GM21423 (cell line): ENCODE measurements around the gene MYH6.

Source experiments
- ATAC-seq: cut with Tn5 transposase; IDR thresholded peaks from one replicate; pipeline ENCODE4 v1.9.1; 2021; ENCODE audit warnings: mild to moderate bottlenecking, moderate library complexity; ENCODE audit not compliant: unreplicated experiment

MYH6 gene

GRCh38 chr14:23379366-23380196 is 28.5 kb downstream of the MYH6 start:
- no peak for ATAC-seq

- no peak for ATAC-seq
These were observed 29.4 kb downstream of the MYH6 start for GRCh38 chr14:23378612-23379220.

DNA sequence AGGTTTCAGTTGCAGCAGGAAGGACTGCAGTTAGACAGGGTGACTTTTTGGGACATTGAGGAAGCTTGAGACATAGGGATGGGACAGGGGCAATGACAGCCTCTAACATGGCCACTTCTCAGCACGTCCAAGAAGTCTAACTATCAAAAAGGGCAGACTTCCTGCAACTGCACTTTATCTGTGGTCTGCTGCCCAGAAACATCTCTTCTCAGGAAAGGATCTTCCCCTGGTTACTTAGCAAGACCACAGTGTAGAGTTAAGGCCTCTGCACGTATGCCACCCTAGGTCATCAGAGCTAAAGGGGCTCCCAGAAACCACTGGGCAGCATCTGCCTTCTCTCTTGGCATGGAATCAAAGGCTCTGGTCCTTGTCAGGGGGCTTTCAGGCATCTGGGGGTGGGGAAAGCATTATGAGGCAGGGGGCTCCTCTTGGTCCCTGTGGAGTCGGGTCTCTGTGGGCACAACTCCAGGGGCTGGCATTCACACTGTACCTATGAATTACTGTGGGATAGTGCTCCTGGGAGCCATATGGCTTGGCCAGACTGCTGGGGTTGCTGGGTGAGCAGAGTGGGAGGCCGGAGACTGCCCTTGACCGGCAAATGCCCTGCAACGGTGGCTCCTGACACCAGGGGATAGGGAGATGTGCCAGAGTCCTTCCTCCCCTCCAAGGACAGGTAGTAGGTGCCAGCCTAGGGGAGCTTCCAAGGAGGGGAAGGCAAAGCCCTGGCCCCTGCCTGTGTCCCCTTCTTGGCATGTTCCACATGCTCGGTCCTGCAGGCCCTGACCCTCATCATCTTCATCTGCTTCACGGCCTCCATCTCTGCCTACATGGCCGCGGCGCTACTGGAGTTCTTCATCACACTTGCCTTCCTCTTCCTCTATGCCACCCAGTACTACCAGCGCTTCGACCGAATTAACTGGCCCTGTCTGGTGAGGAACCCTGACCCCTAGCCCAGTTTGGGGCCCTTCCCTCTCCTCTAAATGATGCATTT is 30.2 kb downstream of the MYH6 start:
- ATAC-seq: no peak

DNA sequence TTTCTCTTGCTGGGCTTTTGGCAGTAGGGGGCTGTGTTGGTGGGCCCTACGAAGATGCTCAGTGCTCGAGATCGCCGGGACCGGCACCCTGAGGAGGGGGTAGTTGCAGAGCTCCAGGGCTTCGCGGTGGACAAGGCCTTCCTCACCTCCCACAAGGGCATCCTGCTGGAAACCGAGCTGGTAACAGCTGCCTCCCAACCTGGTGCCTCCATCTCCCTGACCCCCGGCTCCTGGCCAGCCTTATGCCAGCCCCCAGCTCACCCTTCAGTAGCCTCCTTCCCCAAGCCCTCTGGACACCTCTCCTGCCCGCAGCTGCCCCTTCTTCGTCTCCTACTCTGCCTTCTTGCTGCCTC is 30.9 kb downstream of the MYH6 start:
- ATAC-seq: no peak

- no peak for ATAC-seq
These were observed 31.4 kb downstream of the MYH6 start, which contains the start of gene CMTM5 for GRCh38 chr14:23376482-23377197. TSS of gene CMTM5 (plus strand) at chr14:23377046. CDS start at chr14:23377252, 206 bp downstream.

- ATAC-seq: no peak
These were observed 32.4 kb downstream of the MYH6 start for GRCh38 chr14:23375527-23376251.

DNA sequence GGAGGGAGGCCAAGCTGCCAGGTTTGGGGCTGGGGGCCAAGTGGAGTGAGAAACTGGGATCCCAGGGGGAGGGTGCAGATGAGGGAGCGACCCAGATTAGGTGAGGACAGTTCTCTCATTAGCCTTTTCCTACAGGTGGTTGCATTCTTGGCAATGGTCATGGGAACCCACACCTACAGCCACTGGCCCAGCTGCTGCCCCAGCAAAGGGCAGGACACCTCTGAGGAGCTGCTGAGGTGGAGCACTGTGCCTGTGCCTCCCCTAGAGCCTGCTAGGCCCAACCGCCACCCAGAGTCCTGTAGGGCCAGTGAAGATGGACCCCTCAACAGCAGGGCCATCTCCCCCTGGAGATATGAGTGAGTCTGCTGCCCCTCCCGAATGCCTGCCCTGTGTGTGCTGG is 35.0 kb downstream of the MYH6 start:
- ATAC-seq: no peak

- ATAC-seq: no peak
These were observed 35.6 kb downstream of the MYH6 start, which contains the start of gene IL25 for GRCh38 chr14:23372509-23372908. TSS of gene IL25 (plus strand) at chr14:23372809.

DNA sequence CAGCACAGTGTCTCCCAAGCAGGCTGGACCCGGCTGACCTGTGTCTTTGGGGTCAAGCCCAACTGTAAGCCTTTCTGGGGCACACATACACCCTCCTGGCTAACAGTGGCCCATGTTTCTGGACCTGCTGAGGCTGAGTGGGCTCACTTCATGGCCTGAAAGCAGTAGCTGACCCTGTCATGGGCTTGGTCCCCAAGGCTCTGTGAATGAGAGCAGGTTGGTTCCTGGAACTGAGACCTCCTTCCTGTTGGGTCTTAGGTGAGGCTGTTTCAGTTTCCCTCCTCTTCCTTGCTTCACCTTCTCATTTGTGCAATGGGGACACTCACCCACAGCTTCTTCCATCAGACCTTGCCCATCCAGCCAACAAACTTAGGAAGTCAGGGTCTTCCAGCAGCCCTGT is 36.2 kb downstream of the MYH6 start:
- no peak for ATAC-seq

DNA sequence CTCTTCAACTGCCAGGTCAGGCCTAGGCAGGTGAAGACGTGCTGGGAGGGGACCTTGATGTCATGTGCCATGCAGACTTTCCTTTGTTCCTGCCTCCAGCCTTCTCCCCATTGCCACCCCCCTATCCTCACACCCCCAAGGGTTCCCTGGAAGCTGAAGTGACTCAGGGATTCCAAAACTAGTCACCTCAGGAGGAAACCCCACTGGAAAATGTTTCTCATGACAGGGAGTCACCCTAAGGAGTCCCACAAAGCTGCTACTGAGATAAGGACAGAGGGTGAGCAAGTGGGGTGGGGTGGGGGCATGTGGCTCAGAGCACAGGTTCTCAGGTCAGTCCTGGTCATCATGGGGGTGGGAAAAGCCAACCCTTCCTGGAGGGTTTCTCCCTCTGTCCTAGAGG is 37.9 kb downstream of the MYH6 start:
- no peak for ATAC-seq

GRCh38 chr14:23366426-23366921 is 41.6 kb downstream of the MYH6 start:
- no peak for ATAC-seq

GRCh38 chr14:23365732-23366425 is 42.2 kb downstream of the MYH6 start:
- ATAC-seq: no peak

GRCh38 chr14:23365036-23365731 is 42.9 kb downstream of the MYH6 start, which contains the start of gene EFS:
TSS of gene EFS (minus strand) at chr14:23365172. CDS start at chr14:23365025, 147 bp downstream.
- no peak for ATAC-seq

DNA sequence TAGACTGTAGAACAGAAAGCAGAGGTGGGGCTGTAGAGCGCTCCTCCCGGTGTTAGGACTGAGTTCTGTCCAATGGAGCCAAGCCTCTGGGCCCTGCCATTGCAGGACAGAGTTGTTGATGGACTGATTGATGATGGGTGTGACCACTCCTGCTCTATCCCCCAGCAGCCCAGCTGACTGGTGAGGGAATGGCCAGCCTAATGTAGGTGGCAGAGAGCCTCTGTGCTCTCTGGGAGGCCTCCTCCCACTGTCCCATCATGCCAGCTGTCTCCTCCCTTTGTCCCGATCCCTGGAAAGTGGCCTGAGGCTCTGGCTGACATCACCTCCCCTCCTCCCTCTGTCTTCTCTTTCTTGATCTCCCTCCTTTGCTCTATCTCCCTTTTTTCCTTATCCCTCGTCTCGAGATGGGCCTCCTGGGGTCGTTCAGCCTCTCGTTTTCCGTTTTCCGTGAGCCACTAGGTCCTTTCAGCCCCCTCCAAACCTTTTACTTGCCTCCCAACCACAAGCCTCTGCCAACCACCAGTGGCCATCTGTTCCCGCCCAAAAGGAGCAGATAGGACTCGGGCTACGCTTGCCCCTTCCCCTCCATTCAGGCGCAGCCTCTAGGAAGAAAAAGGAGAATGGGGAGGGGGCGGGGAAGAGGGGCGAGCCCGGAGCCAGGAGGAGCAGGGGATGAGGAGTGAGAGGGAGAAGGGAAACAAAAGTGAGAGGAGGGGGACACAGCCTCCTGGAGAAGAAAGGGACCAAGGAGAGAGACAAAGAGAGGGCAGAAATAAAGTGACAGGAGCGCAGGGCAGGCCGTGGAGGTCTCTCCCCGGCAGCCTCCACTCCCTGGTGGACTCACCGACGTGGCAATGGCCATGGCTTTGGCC is 43.7 kb downstream of the MYH6 start:
- no peak for ATAC-seq

DNA sequence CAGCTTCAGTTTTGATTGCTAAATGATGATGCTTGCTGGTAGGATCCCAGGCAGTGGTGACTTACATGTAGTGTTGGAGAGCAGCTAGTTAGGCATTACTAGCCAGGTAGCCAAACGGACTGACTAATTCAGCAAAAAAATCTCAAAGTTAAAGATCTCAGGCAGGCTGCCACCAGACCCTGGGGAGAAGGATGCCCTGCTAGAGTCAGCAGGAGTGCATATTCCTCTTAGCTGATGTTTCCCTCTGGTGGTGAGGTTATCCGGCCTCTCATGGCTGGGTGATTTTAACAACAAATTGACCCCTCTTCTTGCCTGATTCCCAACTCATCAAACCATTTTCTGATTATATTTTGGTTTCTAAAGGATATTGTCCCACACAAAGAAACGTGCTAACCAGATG is 45.9 kb downstream of the MYH6 start:
- ATAC-seq: no peak

- ATAC-seq: no peak
These were observed 46.3 kb downstream of the MYH6 start for GRCh38 chr14:23361763-23362162.

- ATAC-seq: no peak
These were observed 46.8 kb downstream of the MYH6 start for GRCh38 chr14:23361320-23361719.
